Duodenal mucosa (tissue), 2 donors: ENCODE data around the gene FHAD1.
"Not testable (repeated sequence)": the region's sequence is repeated elsewhere in the genome, so short reads cannot be mapped to it uniquely, and the experiment has no call there.

Experiments
- H3K27ac ChIP-seq: one replicate; pipeline ENCODE4 v1.7.0; 2013; ENCODE audit warnings: low read depth, low read length
- H3K27me3 ChIP-seq, 2 donors: one replicate each; pipeline ENCODE4 v1.7.0; 2013; ENCODE audit warnings: low read length in 2 of 2, control low read depth in 1 of 2; ENCODE audit not compliant: insufficient read depth in 2 of 2, control insufficient read depth in 1 of 2
- H3K36me3 ChIP-seq, 2 donors: one replicate each; pipeline ENCODE4 v1.7.0; 2013; ENCODE audit warnings: low read length in 2 of 2, control low read depth in 1 of 2; ENCODE audit not compliant: insufficient read depth in 2 of 2, control insufficient read depth in 1 of 2
- H3K4me1 ChIP-seq, 2 donors: one replicate each; pipeline ENCODE4 v1.7.0; 2013; ENCODE audit warnings: low read length in 2 of 2, control low read depth in 1 of 2; ENCODE audit not compliant: insufficient read depth in 2 of 2, control insufficient read depth in 1 of 2
- H3K4me3 ChIP-seq, 2 donors: one replicate each; pipeline ENCODE4 v1.7.0; 2013; ENCODE audit warnings: low read length in 2 of 2, low read depth in 1 of 2
- H3K9ac ChIP-seq, 2 donors: one replicate each; pipeline ENCODE4 v1.7.0; 2013; ENCODE audit warnings: low read length in 2 of 2, low read depth in 1 of 2
- H3K9me3 ChIP-seq, 2 donors: one replicate each; pipeline ENCODE4 v1.7.0; 2013; ENCODE audit warnings: low read length in 2 of 2, control low read depth in 1 of 2; ENCODE audit not compliant: control insufficient read depth in 1 of 2

Gene FHAD1

DNA sequence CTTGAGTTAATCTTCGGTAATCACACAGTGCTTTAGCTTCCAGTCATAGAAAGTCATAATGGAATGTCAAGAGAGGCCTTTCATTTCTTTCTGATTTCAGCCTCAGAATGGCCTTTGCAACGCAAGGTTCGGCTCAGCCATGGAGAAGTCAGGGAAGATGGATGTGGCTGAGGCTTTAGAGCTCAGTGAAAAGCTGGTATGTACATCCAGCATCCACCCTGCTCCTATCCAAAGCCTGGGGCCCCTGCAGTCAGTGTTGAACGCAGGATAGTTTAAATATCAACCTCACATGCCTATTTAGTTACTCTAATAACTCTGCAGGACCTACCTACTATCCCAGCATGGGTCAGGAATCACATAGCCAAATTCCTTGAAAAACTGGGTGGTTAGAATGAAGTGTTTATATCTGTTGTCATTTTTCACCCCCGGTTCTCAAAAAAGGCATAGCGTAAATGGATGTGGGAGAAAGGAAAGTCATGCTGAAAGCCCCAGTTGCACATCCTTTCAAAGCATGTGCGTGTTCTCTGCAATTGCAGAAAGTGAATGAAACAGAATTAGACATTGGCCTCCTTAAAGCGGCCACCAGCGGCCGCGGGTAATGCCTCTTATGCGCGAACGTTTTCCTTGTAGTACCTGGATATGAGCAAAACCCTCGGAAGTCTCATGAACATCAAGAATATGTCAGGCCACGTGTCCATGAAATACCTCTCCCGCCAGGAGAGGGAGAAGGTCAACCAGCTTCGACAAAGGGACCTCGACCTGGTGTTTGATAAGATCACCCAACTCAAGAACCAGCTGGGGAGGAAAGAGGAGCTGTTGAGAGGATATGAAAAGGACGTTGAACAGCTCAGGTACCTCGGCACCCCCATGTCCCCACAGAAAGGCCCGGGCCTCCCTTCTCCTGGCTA lies 133.8 kb downstream of the FHAD1 start:
- Histone ChIP-seq H3K4me3 (no peak overlapping the region), H3K4me1 (peaks cover 4 to 10% of the 10 kb centered on the region in 2 donors), H3K36me3 (no peaks in the 10 kb centered on the region), H3K27ac (no peak overlapping the region), H3K9ac (no peak overlapping the region), H3K27me3 (no peaks in the 10 kb centered on the region), H3K9me3 (no peaks in the 10 kb centered on the region)

DNA sequence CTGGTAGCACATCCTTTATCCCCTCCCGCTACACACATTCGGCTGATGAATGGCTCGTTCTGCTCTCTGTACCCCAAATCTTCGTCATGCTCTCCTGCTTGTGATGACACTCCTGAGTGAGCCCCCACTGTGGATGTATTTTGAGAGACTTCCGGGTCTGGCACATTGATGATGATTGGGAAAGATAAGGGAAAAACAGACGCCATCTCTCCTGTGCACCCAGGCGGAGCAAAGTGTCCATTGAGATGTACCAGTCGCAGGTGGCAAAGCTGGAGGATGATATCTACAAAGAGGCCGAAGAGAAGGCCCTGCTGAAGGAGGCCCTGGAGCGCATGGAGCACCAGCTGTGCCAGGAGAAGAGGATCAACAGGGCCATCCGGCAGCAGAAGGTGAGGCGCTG lies 134.8 kb downstream of the FHAD1 start:
- H3K27me3 ChIP-seq, result no peaks in the 10 kb centered on the region
- peaks cover 10% of the 10 kb centered on the region in 2 donors for H3K4me1 ChIP-seq
- H3K27ac ChIP-seq, result no peak overlapping the region
- H3K9me3 ChIP-seq, result no peaks in the 10 kb centered on the region
- no peak overlapping the region for H3K9ac ChIP-seq
- no peaks in the 10 kb centered on the region for H3K36me3 ChIP-seq
- H3K4me3 ChIP-seq, result no peak overlapping the region

DNA sequence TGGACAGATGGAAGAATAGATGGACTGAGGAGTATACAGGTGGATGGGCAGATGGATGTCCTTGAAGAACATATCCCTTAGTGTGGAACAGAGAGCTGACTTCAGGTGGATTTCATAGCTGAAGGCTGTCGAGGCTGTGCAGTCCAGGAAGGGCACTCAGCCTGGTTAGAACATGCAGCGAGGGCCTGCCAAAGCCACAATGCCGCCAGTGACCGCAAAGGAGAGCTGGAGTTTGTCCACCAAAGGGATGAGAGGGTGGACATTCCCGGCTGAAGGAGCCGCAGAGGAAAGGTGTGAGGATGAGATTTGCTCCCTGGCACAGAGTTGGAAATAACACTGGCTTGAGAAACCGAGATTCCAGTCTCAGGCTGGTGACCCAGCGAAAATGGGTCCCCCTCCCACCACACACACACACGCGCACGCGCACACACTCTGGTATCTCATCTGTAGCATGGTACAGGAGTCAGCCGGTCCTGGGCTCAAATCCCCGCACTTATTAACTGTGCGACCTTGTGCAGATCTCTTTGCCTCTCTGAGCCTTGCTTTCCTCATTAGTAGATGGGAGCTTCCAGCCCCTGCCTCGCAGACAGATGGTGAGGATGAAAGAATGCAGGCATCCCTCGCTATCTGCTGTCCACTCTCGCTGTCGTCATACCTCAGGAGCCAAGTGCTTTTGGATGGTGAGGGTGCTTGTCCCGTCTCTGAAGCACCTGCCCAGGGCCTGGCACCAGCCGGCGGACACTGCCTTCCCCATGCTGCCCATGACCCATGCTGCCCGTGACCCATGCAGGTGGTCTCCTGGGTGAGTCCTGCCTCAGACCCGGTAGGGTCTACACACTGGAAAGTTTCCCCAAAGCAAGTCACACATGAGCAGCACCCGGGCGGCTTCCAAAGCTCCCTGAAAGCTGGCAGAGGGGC lies 135.8 kb downstream of the FHAD1 start:
- no peaks in the 10 kb centered on the region for H3K27me3 ChIP-seq
- H3K4me3 ChIP-seq, result no peak overlapping the region
- no peak overlapping the region for H3K27ac ChIP-seq
- no peak overlapping the region for H3K9ac ChIP-seq
- H3K9me3 ChIP-seq, result no peaks in the 10 kb centered on the region
- H3K36me3 ChIP-seq, result no peaks in the 10 kb centered on the region
- H3K4me1 ChIP-seq, result peaks cover 10% of the 10 kb centered on the region in 2 donors

DNA sequence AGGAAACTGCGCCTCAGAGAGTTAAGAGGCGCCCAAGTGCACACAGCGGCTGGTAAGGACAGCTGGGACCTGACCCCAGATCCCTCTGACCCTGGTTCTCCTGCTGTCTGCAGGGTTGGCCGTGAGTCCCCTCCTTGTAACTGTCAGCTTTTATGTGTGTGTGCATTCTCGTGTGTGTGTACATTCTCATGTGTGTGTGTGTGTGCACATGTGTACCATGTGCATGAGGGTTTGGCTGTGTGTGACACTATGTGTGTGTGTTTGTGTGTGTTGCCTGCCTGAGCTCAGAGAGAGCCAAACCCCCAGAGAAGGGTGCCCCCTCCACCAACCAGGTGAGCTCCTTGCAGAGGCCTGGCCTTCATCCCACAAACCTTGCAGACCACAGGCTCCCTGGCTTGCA lies 136.8 kb downstream of the FHAD1 start:
- Histone ChIP-seq H3K36me3 (no peaks in the 10 kb centered on the region), H3K9me3 (no peaks in the 10 kb centered on the region), H3K27me3 (no peaks in the 10 kb centered on the region), H3K4me1 (peaks cover 10% of the 10 kb centered on the region in 2 donors), H3K27ac (no peak overlapping the region), H3K9ac (no peak overlapping the region), H3K4me3 (no peak overlapping the region)

DNA sequence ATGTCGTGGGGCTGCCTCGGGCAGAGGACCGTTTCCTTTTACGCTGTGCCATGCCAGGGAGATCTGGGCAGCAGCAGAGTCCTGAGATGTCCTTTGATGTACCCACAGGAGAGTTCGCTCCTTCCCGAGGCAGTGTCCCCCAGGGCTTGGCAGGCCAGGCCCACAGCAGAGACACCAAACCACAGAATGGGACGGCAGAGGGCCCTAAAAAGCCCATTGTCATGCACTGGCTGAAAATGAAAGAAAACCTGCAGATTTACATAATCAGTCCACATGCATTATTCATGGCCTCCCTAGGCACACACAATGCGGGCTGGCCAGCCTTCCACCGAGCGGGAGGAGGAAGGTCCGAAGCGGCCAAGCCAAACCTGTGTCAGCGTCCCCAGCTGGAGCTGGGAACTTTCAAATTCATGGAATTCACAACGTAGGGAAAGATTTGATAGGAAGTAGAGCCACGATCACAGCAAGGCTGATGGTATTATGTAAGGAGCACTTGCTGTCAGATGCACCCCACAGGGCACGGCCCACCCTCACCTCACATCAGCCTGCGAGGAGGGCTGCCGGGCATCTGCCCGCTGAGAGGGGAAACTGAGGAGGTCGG lies 137.4 kb downstream of the FHAD1 start:
- H3K9ac ChIP-seq, result peak overlapping the region in 1 of 2 donors; percentile 22
- no peaks in the 10 kb centered on the region for H3K36me3 ChIP-seq
- no peaks in the 10 kb centered on the region for H3K9me3 ChIP-seq
- H3K4me3 ChIP-seq, result peak overlapping the region; percentile 30 to 40
- H3K27me3 ChIP-seq, result no peaks in the 10 kb centered on the region
- H3K27ac ChIP-seq, result no peak overlapping the region
- peaks cover 10% of the 10 kb centered on the region in 2 donors for H3K4me1 ChIP-seq

DNA sequence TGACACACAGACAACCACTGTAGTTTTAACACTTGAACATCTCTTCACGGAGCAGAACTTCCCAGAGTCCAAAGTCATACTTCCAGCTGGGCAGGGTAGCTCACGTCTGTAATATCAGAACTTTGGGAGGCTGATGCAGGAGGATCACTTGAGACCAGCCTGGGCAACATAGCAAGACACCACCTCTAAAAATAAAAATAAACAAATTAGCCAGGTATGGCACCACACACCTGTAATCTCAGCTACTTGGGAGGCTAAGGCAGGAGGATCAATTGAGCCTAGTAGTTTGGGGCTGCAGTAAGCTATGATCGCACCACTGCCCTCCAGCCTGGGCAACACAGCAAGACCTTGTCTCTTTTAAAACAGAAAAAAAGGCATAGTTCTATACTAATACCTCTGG lies 138.4 kb downstream of the FHAD1 start:
- H3K27ac ChIP-seq, result no peak overlapping the region
- peaks cover 10% of the 10 kb centered on the region in 2 donors for H3K4me1 ChIP-seq
- no peaks in the 10 kb centered on the region for H3K9me3 ChIP-seq
- H3K9ac ChIP-seq, result no peak overlapping the region
- H3K27me3 ChIP-seq, result no peaks in the 10 kb centered on the region
- no peaks in the 10 kb centered on the region for H3K36me3 ChIP-seq
- no peak overlapping the region for H3K4me3 ChIP-seq

DNA sequence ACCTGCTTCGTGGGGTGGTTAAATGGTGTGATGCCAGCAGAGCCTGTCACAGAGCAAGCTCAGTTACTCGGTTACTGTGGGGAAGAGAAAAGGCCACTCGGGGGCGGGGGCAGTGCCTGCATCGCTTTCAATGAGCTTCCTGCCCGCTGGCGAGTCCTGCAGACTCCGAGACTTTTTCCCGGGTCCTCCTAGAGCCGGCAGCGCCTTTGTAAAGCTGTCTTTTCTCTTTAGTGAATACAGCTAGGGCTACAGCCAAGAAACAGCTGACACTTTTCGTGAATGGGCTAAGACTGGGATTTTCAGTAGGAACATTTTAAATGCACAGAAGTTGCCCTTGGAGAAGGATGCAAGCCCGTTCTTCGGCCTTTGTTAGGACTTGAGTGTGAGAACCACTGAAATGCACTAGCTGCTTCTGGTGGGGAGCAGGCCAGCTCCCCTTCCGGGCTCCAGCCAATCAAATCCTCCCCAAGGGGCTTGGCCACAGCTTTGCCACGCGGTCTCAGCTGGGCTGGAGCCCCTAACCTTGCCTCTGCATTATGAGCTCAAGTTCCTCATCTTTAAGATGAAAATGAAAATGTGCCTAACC lies 139.2 kb downstream of the FHAD1 start:
- Histone ChIP-seq H3K27ac (no peak overlapping the region), H3K36me3 (no peaks in the 10 kb centered on the region), H3K4me1 (peaks cover 10% of the 10 kb centered on the region in 2 donors), H3K9me3 (no peaks in the 10 kb centered on the region), H3K9ac (no peak overlapping the region), H3K4me3 (no peak overlapping the region), H3K27me3 (no peaks in the 10 kb centered on the region)

DNA sequence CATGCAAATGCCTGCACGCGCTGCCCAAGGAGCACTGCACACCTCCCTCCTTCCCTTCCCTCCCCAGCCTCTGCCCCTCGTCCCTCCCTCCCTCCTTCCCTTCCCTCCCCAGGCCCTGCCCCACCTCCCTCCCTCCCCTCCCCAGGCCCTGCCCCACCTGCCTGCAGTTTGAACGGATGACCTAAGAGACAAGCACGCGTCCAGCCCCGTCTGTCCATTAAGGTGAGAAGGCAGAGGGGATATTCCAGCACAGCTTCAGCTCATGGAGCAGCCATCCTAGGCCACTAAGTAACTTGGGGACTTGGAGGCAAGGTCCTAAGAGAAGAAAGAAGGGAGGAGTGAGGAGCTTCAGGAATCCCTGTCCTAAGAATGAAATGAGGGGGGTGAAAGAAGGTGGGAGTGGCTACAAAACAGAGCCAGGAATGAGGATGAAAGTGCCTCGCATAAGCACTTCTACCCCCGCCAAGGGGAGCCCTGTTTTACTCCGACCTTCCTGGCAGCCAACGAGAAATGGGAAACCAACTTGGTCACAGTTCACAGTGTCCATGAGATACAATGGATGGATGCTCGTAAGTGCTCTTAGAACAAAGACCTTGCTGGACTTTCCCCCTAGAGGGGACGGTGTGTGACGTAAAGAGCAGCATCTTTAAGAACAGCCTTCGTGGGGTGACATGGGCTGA lies 141.3 kb downstream of the FHAD1 start:
- Histone ChIP-seq H3K4me3 (no peak overlapping the region), H3K36me3 (no peaks in the 10 kb centered on the region), H3K27me3 (no peaks in the 10 kb centered on the region), H3K27ac (no peak overlapping the region), H3K9ac (no peak overlapping the region), H3K4me1 (peaks cover 10% of the 10 kb centered on the region in 2 donors), H3K9me3 (no peaks in the 10 kb centered on the region)

DNA sequence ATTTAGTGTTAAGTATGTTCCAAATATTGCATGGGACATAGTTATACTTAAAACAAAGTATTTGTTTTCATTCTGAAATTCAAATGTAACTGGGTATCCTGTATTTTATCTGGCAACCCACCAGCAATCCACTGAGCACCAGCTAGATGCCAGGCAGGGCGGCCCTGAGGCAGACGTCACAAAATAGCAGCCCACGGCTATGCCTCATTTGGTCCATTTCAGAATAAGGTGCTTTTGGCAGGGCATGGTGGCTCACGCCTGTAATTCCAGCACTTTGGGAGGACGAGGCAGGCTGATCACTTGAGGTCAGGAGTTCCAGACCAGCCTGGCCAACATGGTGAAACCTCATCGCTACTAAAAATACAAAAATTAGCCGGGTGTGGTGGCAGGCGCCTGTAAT lies 142.8 kb downstream of the FHAD1 start:
- not testable (repeated sequence) for H3K27me3 ChIP-seq, H3K9ac ChIP-seq, H3K27ac ChIP-seq, H3K4me3 ChIP-seq, H3K9me3 ChIP-seq, H3K36me3 ChIP-seq
- H3K4me1 ChIP-seq, result peaks cover 3 to 10% of the 10 kb centered on the region in 2 donors
